Omental fat pad (tissue), 4 donors: ENCODE measurements around the gene ALK. TPM values are rescaled to one million over a fixed set of nuclear protein-coding genes. Genes with fewer than 3 reads are reported as not detected.

Experiments
- ATAC-seq: fragments of 150-250 bp; one replicate; pipeline ENCODE4 v1.9.1; 2016; ENCODE audit warnings: mild to moderate bottlenecking, moderate library complexity; ENCODE audit not compliant: low FRiP score
- DNase-seq: peaks from one replicate; pipeline ENCODE4 v3.0.0-alpha.2; 2019; ENCODE audit warnings: low spot score
- total RNA-seq, 4 donors: library from RNA; depleted of rRNA; stranded (reverse); fragments of >200 nt; gene quantifications; one replicate each; pipeline ENCODE4 v1.1.0, GENCODE V29; 2016
- TF ChIP-seq, protein P1 (sequence below), 3 donors: fragments of 450-650 bp; IDR thresholded peaks; one replicate each; pipeline ENCODE4 v1.5.1; 2016 to 2017; ENCODE audit warnings: antibody characterized with exemption in 3 of 3, mild to moderate bottlenecking in 3 of 3, moderate library complexity in 2 of 3

ALK gene
- total RNA-seq, 4 donors from 2014 or later: 0.12 to 2.2 (median 0.44) TPM; not detected in 1

DNA sequence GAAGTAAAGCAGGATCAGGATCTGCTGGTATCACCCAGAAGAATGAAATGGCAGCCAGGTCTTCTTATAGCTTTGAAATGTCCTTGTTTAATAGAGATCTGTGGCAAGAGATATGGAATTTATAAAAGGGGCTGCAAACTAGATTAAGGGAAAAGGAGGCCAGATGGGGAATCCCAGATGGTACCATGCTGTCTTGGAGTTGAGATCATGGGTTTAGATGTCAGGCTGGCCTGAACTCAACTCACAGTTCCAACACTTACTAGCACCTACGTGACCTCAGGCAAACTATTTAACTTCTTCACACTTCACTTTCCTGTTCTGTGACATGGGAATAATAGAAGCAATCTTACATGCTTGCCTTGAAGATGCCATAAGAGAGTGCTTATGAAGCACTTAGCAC is 188.2 kb downstream of the ALK start:
- TF ChIP-seq, protein P1, sequence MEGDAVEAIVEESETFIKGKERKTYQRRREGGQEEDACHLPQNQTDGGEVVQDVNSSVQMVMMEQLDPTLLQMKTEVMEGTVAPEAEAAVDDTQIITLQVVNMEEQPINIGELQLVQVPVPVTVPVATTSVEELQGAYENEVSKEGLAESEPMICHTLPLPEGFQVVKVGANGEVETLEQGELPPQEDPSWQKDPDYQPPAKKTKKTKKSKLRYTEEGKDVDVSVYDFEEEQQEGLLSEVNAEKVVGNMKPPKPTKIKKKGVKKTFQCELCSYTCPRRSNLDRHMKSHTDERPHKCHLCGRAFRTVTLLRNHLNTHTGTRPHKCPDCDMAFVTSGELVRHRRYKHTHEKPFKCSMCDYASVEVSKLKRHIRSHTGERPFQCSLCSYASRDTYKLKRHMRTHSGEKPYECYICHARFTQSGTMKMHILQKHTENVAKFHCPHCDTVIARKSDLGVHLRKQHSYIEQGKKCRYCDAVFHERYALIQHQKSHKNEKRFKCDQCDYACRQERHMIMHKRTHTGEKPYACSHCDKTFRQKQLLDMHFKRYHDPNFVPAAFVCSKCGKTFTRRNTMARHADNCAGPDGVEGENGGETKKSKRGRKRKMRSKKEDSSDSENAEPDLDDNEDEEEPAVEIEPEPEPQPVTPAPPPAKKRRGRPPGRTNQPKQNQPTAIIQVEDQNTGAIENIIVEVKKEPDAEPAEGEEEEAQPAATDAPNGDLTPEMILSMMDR (IDR thresholded peaks at IDR 0.05): no peak
- no peak for ATAC-seq
- DNase-seq: no peak

DNA sequence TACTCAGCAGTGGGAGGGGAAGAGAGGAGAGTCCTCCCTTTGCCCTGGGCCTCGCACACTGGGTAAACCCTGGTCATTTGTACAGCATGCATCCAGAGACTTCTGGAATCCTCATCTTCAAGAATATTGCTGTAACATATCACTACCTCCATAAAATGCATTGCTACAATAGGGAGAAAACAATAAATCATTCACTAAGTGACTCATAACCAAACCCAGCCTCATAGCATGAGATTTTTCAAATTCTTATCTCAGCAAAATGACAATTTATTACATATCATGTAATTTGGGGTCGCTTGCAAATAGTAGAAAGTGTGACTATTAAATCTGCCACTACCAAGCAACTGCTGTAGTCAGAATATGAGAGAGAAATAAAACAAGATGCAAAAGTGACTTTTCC is 189.4 kb downstream of the ALK start:
- no peak for DNase-seq
- ATAC-seq: no peak
- TF ChIP-seq, protein P1 (IDR thresholded peaks at IDR 0.05): no peak

DNA sequence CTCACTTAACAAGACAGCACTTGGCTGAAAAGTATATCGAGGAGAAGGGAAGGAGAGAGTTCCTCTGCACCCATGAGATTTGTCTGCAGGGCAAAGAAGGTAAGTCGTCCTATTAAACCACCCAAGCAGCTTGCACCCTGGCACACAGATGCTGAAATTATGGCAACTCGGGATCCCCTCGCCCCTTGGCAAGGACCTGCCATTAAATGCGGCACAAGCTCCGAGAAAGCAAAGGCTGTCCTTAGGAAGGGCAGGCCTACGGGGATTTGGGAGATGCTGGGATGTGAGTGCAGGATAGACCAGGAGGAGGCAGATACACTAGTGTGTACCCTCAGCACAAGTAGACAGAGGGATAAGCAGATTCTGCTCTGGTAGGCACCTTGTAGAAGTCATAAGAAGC is 191.5 kb downstream of the ALK start:
- ATAC-seq (no peak), DNase-seq (no peak)
- TF ChIP-seq, protein P1 (IDR thresholded peaks at IDR 0.05): no peak

DNA sequence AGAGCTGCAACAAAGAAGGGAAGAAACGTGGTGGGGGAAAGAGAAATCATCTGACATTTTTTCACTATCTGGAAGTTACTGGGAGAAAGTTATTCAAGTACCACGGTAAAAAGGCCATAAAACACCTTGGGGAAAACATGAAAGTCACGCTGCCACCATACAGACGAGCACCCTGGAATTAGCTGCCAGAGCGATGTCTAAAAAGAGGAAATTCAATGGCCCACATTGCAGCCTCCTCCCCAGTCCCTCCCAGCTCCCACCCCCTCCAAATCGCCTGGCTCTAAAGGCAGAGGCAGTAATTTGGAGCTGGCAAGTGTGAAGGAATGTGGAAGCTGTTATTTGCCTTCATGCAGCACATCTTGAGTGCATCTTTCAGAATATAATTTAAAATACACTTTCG is 192.0 kb downstream of the ALK start:
- ATAC-seq: no peak
- TF ChIP-seq, protein P1 (IDR thresholded peaks at IDR 0.05): no peak
- DNase-seq: no peak

DNA sequence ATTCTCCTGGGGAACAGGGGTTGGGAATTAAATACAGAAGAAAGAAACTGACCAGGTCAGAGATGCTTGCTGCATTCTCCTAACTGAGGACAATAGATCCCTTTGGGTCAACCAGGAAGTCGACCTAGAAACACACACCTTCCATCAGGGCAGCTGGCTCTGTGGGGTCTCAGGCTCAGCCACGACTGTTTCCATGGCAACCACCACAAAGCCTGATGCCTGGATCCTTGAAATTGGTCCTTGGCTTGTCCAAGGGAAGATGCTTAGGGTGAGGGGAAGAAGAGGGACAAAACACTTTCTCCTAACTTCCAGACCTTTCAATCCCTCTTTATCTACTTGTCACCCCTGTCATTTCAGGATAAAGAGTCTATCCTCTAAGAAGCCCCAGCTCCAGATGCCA is 194.4 kb downstream of the ALK start:
- DNase-seq (no peak), ATAC-seq (no peak)
- TF ChIP-seq, protein P1 (IDR thresholded peaks at IDR 0.05): no peak

DNA sequence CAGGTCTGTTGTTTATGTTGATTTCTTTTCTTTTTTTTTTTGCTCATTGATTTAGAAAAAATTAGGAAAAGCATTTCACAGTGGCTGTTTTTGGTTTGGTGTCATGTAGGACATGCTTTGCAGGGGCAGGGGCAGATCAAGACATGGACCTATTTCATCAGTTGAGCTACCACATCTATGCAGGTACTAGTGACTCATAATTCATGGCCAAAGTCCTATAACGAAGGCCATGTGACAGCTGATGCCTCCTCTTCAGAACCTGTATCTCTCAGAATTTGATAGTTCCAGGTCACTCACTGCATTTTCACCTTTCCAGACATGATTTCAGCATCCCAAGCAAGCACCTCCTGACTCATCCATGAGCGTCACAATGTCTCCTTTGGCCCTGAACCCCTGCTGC is 195.8 kb downstream of the ALK start:
- TF ChIP-seq, protein P1 (IDR thresholded peaks at IDR 0.05): no peak
- ATAC-seq (no peak), DNase-seq (no peak)

DNA sequence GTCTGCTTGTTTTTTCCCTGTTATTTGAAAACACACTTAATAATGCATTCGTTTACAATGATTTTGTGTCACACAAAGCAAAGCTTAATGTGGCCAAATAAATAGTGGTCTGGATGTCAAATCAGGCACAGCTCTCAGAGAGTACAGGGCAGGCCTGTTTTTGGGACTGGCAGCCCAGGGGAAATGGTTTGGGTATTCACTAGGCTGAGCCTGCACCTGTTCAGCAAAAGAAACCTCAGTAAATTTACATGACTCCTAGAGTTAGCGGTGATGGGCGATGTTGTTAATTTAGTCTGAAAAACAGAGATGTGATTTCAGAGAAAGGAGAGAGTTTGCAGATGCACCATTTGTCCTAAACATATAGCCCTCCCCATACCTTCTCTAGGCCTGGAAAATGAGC is 197.1 kb downstream of the ALK start:
- TF ChIP-seq, protein P1 (IDR thresholded peaks at IDR 0.05): no peak
- no peak for ATAC-seq

More for the DNA sequence above, 197.1 kb downstream of the ALK start:
- DNase-seq: no peak
